Nucleus accumbens (tissue), 56 donors: ENCODE results near the gene ADRB1.

Experiments
- DNase-seq, 56 donors: peaks; one replicate each; lab custom pipeline; 2025; lab: John Stamatoyannopoulos, UW

Gene ADRB1

DNA sequence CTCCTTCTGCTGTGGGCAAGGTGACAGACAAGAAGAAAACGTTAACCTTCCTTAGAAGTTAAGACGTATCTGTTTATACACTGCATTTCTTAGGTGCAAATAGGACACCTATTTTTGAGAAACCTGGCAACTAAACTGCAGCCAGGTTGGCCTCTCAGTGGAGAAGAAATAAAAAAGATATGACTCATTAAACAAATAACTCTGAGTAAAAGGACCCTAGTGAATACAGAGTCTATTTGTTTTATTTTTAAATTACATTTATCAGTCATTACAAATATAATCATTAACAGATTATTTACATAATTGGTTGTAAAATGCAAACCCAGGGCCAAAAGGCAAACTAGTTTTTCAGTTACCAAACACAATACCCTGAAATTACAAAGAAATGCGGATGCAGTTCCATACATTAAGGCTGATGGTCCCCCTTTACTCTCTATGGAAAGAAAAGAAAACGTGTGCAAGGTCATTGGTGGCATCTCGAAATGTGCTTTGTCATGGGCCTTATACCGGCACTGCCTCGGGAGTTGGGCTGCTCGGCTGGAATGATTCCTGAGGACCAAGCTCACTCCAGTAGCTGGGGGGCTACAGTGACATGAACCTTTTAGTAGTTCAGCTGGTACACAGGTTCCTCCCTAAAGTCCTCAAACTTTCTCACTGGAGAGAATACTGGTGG is 38.4 kb downstream of the ADRB1 start:
- no peak for DNase-seq

DNA sequence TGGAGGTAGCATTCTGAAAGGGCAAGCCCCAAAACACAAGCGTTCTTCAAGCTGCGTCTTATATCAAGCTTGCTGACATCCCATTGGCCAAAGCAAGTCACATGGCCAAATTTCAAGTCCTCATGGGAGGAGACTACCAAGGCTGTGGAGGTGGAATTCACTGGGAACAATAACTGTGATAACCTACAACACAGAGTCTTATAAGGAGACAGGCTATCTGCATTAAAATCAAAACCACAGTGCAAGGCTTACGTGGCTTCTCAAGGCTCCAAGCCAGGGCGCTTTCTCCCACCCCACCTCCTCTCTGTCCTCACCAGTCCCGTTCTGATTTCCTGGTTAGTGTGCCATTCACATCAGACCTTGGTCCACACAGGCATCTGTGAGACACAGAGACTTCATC is 39.4 kb downstream of the ADRB1 start:
- no peak for DNase-seq

GRCh38 chr10:114084215-114084614 is 40.5 kb downstream of the ADRB1 start:
- no peak for DNase-seq

GRCh38 chr10:114087255-114087654 is 43.6 kb downstream of the ADRB1 start:
- DNase-seq: no peak

- DNase-seq: no peak
Observed at GRCh38 chr10:114087655-114088054, 44.0 kb downstream of the ADRB1 start.

- no peak for DNase-seq
Observed at GRCh38 chr10:114094795-114095194, 51.1 kb downstream of the ADRB1 start.

- no peak for DNase-seq
Observed at GRCh38 chr10:114095559-114096337, 52.1 kb downstream of the ADRB1 start.
